WI38 (cell line): ENCODE measurements around the gene SAMD4B.
A peak's percentile ranks its signal among the peaks of the same experiment; 100 is the strongest.

Experiments
- H3K4me3 ChIP-seq: 2 replicates; pipeline ENCODE4 v1.5.1; 2011; ENCODE audit warnings: low read depth, mild to moderate bottlenecking, control low read depth, low read length
- CTCF ChIP-seq: IDR thresholded peaks from 2 replicates; pipeline ENCODE4 v1.5.1; 2012; ENCODE audit warnings: low read depth, mild to moderate bottlenecking, control low read depth, low read length

The SAMD4B gene

GRCh38 chr19:39410831-39411080 lies 68.5 kb downstream of the SAMD4B start:
- peak overlapping the region; percentile 98; the same call in 1 of the 2 replicates for H3K4me3 ChIP-seq
- no peak for TF ChIP-seq CTCF

- H3K4me3 ChIP-seq: no peak overlapping the region
- no peak for TF ChIP-seq CTCF
These were observed 69.0 kb downstream of the SAMD4B start for GRCh38 chr19:39411081-39411831.

GRCh38 chr19:39411832-39412099 lies 69.5 kb downstream of the SAMD4B start:
- TF ChIP-seq CTCF: peak; percentile 87
- H3K4me3 ChIP-seq: no peak overlapping the region; the same call in 1 of the 2 replicates

GRCh38 chr19:39412100-39412866 lies 70.1 kb downstream of the SAMD4B start, which contains the start of gene PLEKHG2:
TSS of gene PLEKHG2 (plus strand) at chr19:39412669. CDS start at chr19:39414087, 1,418 bp downstream.
- H3K4me3 ChIP-seq: peak within 1 kb of the TSS; percentile 89
- TF ChIP-seq CTCF: peak; percentile 68; the same call in 1 of the 2 replicates

GRCh38 chr19:39412867-39413271 lies 70.6 kb downstream of the SAMD4B start:
- TF ChIP-seq CTCF: no peak; the same call in 1 of the 2 replicates
- peak overlapping the region; percentile 89 for H3K4me3 ChIP-seq

GRCh38 chr19:39413272-39413910 lies 71.2 kb downstream of the SAMD4B start:
- TF ChIP-seq CTCF: no peak

More at GRCh38 chr19:39413272-39413910, 71.2 kb downstream of the SAMD4B start:
- peak overlapping the region; percentile 89 for H3K4me3 ChIP-seq
